G401 (cell line): ENCODE data around the gene GRIP1. TPM values are rescaled to one million over a fixed set of nuclear protein-coding genes. Genes with fewer than 3 reads are reported as not detected.
"Not testable (repeated sequence)": the region's sequence is repeated elsewhere in the genome, so short reads cannot be mapped to it uniquely, and the experiment has no call there.

ENCODE experiments used
- DNase-seq: peaks from one replicate; pipeline ENCODE4 v3.0.0-alpha.2; 2015; ENCODE audit warnings: low spot score
- in situ Hi-C: cut with HindIII; loops from 2 replicates; pipeline ENCODE4 v1.10.0; 2016; ENCODE audit warnings: low sequenced_read_pairs, mixed read lengths
- total RNA-seq: library from RNA; depleted of rRNA; stranded (reverse); fragments of >200 nt; shearing (Covaris generic); gene quantifications from 2 replicates; pipeline ENCODE4 v1.2.3, GENCODE V29; 2014

The GRIP1 gene
- total RNA-seq, 1 experiment from 2014 or later = 0.27 TPM

DNA sequence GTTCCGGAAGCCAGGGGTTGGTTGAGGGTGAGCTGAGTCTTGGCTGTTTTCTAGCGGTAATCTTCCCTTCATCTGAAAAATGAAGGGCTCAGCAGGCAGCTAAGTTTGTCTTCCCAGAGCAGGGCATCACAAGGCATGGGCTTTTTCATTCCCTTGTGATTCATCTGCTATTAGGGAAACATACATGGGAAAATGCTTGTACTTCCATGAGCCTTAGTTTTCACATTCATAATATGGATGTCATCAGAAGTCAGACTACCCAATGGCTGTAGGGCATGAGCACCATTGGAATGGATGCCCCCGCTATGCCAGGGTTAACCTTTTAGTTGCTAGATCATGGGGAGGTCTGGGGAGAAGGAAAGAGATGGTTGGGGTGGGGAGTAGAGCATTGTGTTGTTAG is 357.9 kb downstream of the GRIP1 start:
- in situ Hi-C loops = no loop called here
- no peak for DNase-seq

DNA sequence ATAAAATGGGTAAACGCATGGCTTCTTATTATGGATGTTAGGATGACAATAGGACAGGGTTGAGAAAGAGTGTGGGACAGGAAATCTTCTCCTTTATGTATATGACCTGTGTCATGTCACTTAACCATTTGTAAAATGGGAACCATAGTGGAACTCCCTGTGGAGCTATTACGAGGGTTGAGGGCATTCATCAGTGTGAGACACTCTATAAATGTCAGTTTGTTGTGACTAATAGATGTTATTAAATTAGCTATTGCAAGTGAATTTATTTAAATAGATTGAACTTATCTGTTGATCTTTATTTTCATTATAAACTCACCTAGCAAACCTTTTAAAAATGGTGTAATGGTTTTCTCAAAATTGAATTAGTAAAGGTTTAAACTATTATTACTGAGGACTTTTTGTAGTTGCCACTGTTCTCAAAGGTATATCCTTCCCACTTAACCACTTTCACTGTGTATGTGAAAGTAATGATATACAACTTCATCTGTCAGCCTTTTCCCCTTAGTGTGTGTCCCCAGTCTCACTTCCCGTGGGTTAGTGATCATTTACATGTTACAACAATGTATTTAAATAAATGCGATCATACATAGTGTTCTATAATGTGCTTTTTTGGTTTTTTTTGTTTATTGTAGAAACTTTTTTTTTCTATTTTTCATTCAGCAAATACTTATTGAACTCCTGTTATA is 359.5 kb downstream of the GRIP1 start:
- in situ Hi-C loops = no loop called here
- no peak for DNase-seq

DNA sequence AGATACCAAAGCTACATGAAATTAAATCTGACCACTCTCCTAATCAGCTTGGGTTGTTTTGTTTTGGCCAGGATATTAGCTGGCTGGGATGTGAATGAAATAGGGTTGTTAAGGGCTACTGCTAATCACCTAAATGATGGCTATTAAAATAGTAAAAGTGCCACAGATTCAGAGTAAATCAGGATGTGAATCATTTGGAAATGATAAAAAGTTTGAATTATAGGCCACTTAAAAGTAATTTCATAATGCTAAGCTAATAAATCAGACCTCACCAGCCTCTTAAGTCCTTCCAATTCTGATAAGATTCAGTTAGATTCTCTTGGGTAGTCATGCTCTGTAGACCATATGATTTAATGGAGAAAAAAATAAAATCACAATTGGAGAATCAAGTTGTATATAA is 364.6 kb downstream of the GRIP1 start:
- in situ Hi-C loops = no loop called here
- no peak for DNase-seq

DNA sequence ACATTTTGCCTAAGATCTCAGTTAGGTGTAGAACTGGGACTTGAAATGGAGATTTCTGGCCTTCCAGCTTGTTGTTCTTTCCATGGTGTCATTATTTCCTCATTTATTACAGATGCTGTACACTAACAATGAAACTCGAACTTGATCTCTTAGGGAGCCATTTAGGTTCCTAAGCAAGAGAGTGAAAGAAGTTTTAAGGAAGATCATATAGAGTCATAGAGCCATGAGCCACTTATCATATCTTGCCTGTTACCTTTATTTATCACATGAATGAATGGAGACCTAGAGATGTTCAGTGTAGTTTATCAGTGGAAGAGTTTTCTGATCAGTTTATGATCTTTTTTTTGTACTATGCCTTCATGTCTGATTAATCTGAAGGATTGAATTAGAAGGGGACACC is 366.7 kb downstream of the GRIP1 start:
- no peak for DNase-seq
- in situ Hi-C loops = no loop called here

DNA sequence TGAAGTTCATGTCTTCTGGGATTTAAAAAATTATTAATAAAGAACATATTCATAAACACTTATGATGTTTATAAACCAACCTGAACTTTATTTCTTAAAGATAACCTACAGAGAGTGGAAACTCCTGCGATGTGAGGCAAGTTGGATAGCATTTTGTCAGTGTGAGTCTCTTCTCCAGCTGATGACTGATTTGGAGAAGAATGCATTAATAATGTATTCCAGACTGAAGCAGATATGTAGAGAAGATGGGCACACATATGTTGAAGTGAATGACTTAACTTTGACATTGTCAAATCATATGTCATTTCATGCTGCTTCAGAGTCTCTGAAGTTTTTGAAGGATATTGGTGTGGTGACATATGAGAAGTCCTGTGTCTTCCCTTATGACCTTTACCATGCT is 369.3 kb downstream of the GRIP1 start:
- no peak for DNase-seq
- in situ Hi-C loops = no loop called here

DNA sequence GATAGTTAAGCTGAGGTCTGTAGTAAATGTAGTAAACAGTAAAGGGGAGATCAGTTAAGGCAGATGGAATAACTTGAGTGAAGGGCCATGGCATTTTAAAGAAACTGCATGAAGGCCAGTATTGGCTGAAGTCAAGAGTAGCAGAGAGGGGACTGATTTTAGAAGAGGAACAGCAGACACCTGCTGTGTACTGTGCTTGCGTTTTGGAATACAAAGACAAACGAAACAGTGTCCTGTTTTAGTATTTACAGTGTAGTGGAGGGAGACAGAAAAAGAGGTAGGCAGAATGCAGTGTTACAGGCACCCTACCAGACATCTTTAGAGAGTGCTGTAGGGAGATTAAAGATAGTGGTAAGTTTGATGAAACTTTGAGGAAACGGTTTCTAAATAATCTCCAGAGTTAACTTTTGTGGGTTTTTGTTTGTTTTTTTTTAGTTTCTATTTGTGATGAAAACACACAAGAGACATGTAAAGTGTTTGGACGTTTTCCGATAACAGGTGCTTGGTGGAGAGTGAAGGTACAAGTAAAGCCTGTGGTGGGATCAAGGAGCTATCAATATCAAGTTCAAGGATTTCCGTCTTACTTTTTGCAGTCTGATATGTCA is 374.5 kb downstream of the GRIP1 start:
- in situ Hi-C loops = no loop called here
- DNase-seq = no peak

DNA sequence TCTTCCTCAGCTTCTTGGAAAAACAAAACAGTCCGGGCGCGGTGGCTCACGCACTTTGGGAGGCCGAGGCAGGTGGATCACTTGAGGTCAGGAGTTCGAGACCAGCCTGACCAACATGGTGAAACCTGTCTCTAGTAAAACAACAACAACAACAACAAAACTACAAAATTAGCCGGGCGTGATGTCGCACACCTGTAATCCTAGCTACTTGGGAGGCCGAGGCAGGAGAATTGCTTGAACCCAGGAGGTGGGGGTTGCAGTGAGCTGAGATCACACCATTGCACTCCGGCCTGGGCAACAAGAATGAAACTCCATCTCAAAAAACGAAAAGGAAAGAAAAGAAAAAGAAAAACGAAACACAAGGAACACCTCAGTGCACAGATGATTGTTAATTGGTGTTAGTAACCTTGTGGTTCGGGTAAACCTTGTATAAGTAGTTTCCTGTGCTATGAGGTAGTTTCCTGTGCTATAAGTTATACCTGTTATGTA is 375.5 kb downstream of the GRIP1 start:
- in situ Hi-C loops, DNase-seq: not testable (repeated sequence)

DNA sequence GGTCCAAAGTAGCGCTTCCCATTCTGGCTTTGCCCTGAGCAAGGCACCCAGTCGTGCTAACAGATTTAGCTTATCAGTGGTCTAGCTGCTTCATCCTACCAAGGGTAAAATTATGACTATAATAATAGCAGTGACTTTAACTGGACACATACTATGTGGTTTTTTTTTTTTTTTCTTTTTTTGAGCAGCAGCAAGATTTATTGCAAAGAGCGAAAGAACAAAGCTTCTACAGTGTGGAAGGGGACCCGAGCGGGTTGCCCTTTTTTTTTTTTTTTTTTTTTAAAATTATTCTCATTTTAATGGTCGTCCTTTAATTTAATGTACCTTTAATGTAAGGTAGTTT is 376.1 kb downstream of the GRIP1 start:
- in situ Hi-C loops = no loop called here
- no peak for DNase-seq

DNA sequence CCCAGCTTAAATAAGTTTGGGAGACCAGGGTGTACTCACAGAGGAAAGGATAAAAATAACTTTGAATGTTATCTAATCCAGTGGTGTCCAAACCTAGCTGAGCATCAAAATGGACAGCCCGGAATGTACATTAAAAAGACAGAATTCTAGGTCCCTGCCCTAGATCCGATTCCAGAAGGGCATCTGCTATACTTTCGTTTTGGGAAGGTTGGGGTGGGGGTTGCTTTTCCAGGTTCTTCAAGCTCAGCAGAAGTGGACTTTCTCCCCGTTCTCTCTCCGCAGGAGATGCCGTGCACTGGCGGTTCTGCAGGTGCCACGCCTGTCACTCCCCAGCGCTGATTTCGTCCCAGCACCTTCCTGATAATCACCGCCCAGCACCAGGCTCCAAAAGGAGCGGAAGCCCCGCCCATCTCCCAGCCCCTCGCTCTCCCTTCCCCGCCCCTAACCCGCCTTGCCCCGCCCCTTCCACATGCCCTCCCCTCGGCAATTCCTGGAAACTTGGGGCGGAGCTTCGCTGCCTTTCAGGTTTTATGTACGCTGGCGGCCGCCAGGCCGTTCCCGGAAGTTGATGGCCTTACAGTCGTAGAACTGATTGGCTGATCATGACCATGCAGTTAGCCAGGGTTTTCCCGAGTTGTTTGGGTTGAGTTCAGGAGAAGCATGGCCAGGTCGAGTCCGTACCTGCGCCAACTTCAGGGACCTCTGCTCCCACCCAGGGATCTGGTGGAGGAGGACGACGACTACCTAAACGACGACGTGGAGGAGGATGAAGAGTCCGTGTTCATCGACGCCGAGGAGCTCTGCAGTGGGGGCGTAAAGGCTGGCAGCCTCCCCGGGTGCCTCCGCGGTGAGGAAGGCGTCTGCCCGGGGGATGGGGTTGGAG is 376.7 kb downstream of the GRIP1 start, which contains the start of gene HELB:
TSS of gene HELB (plus strand) at position 550 of the 883 bp plus-strand sequence. CDS start at position 661, 111 bp downstream.
- in situ Hi-C loops = no loop called here
- peak; percentile 67 for DNase-seq

DNA sequence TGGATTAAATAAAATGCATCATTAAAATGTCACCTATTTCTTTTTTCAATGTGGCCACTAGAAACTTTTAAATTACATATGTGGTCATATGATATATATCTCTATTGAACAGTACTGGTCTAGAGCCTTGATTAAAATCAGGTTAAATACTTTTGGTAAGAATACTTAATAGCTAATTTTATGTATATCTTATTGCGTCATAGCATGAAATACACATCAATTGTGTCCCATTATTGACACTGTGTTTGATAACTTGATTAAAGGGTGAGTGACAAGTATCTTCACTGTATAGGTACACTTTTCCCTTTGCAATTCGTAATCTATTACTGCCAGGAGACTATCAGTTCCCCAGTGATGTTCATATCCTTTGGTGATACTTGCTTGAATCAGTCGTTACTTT is 381.0 kb downstream of the GRIP1 start:
- in situ Hi-C loops = no loop called here
- no peak for DNase-seq
